HK-2 (cell line): ENCODE measurements around the gene SH3RF3.
A peak's percentile ranks its signal among the peaks of the same experiment; 100 is the strongest.

Experiments used
- DNase-seq: peaks from one replicate; pipeline ENCODE4 v3.0.0-alpha.2; 2018; ENCODE audit not compliant: unreplicated experiment

SH3RF3 gene

GRCh38 chr2:109335631-109336176 lies 206.7 kb downstream of the SH3RF3 start:
- DNase-seq = no peak

- no peak for DNase-seq
Observed at GRCh38 chr2:109336296-109336695, 207.3 kb downstream of the SH3RF3 start.

GRCh38 chr2:109337221-109337620 lies 208.2 kb downstream of the SH3RF3 start:
- DNase-seq = no peak

- DNase-seq = no peak
Observed at GRCh38 chr2:109339519-109339966, 210.5 kb downstream of the SH3RF3 start.

- no peak for DNase-seq
Observed at GRCh38 chr2:109340381-109340780, 211.4 kb downstream of the SH3RF3 start.

- no peak for DNase-seq
Observed at GRCh38 chr2:109341355-109342255, 212.6 kb downstream of the SH3RF3 start.

- DNase-seq = no peak
Observed at GRCh38 chr2:109342256-109342850, 213.3 kb downstream of the SH3RF3 start.

- no peak for DNase-seq
Observed at GRCh38 chr2:109342930-109343329, 213.9 kb downstream of the SH3RF3 start.

GRCh38 chr2:109343460-109343859 lies 214.5 kb downstream of the SH3RF3 start:
- no peak for DNase-seq

GRCh38 chr2:109344270-109344805 lies 215.3 kb downstream of the SH3RF3 start:
- DNase-seq = no peak

GRCh38 chr2:109345091-109345490 lies 216.1 kb downstream of the SH3RF3 start:
- no peak for DNase-seq

GRCh38 chr2:109345653-109346480 lies 216.9 kb downstream of the SH3RF3 start:
- no peak for DNase-seq

- DNase-seq = no peak
Observed at GRCh38 chr2:109346601-109347228, 217.7 kb downstream of the SH3RF3 start.

- DNase-seq = no peak
Observed at GRCh38 chr2:109347626-109348025, 218.6 kb downstream of the SH3RF3 start.

GRCh38 chr2:109348190-109348589 lies 219.2 kb downstream of the SH3RF3 start:
- no peak for DNase-seq

GRCh38 chr2:109348671-109349502 lies 219.9 kb downstream of the SH3RF3 start:
- no peak for DNase-seq

- no peak for DNase-seq
Observed at GRCh38 chr2:109349503-109350465, 220.8 kb downstream of the SH3RF3 start.

GRCh38 chr2:109350526-109350925 lies 221.5 kb downstream of the SH3RF3 start:
- no peak for DNase-seq

GRCh38 chr2:109351164-109351756 lies 222.3 kb downstream of the SH3RF3 start:
- peak; percentile 10 for DNase-seq
